Measurements from ENCODE around the gene SHROOM3. TPM values are rescaled to one million over a fixed set of nuclear protein-coding genes. Genes with fewer than 3 reads are reported as not detected.

Gene SHROOM3
- polyA plus RNA-seq, 1 donor: 28.6 TPM

DNA sequence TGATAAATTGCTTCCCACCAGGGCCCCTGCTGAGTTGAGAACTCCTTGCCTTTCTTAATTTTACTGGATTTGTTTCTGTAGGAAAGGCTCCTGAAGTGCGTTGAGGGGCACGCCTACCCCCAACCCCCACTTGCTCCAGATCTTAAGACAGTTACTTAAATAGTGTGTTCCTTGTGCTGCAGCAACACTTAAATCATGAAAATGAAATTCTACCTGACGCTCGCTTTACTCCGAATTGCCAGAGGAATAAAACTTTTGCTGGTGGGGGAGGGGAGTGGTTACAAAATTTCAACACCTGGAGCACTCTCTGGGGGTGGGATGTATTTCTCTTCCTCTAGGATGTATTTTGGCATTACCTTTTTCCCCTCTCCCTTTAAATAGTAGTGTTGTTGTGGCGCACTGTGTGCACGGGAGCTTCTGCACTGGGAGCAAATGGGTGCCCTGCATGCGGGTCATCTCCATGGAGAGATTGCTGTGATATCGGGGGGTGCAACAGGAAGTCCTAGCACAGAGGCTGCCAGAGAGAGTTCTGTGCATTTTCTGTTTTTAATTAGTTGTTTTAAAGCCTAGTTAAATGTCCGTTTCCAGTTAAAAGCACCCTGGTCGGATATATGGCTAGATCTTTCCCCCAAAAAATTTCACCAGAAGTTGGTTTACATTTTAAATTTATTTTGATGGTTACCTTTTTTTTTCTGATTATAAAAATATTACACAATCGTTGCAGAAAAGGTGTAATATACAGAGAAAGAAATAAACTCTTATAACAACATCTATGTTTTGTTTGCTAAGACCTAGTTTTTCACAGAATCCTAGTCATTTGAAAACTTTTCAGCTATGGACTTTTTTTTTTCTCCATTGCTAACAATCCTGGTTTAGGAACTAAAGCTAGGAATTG, 255.2 kb downstream of the SHROOM3 start:
- peak; percentile 64 for DNase-seq

DNA sequence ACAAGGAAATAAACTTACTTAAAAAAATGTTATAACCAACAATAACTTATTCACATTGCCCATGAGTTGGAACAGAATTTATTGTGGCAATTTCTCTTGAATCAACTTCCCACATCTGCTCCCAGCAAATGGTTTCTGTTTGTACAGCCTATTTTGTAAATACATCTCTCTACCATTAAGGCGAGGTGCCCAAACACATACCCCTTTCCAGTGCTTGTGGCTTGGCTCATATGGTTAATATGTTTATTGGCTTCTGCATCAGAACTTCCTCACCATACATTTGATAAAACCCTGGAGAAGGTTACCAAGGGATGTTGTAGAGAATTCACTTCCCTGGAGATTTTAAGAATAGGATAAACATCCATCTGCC, 255.9 kb downstream of the SHROOM3 start:
- DNase-seq: no peak

DNA sequence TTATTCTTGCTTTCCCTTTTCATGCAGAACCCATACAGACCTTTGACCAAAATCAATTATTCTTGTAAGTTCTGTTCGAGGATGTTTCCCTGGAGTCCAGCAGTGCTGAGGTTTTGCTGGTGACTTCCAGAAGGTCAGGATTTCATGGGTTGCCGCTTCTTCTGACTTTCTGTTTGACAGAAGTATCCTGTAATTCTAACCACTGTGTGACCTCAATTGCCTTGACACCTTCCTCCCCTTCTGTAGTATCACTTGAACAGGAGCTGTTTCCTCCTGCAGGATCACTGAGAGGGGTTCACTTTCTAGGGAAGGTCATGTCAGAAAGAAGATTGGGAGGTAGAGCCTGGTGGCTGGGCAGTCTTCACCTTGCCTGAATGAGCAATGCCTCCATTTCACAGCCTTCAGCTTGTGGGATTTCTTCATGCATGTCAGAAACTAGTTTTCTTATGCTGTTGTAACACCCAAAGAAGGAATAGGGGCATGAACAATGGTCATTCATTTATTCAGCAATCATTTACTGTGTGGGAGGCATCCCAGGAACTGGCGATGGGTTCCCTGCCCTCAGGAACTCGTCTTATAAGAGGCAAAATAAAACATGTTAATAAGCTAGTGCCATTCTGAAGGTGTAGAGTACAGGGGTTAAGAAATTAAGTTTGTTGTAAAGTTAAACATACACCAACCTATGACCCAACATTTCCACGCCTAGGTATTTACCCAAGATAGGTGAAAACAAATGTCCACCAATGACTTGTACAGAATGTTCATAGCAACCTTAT, 257.0 kb downstream of the SHROOM3 start:
- DNase-seq: peak; percentile 55

DNA sequence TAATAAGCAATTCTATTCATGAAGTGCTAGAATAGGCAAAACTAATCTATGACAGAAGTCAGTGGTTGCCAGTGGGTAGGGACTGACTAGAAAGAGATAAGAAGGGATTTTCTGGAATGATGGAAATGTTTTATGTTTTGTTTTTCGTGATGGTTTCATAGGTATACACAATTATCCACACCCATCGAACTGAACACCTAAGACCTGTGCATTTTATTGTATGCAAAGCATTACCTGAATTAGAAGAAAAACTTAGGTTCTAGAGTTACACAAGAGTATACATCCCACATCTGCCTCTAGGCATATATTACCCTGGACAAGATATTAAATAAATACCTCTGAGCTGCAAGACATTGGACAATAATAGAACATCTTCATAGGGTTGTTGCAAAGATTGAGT, 257.7 kb downstream of the SHROOM3 start:
- DNase-seq: no peak

DNA sequence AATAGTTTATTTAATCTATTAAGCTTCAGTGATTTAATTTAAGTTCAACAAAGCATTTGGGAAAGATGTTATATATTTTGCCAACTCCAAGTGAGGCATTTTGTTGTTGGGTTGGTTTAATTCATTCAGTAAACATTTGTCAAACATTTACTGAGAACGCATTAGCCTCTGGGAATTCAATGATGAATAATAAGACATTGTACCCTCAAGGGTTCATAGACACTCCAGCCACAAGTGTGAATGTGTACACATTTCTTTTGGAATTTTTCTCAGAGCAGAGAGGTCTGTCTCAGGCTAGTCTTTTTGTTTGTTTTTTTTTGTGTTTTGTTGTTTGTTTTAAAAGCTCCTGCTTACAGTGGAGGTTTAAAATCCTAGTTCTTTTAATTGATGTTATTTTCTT, 259.0 kb downstream of the SHROOM3 start:
- DNase-seq: no peak

DNA sequence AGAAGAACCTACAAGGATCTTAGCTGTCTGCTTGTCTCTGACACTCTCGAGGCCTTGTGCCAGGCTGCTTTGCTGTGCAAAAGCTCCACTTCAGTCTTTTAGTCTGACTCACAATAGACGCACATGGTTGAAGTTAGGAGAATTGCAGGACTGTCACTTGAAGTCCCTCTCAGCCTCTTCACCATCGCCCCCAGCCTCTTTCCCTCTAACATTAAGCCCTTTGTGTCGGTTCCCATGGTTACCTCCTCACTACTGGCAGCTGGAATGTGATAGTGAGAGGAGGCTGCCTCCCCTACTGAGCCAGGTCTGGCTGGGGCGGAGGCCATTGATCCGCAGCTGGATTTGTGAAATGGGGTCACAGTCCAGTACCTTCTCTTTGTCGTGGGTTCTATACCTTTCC, 261.1 kb downstream of the SHROOM3 start:
- no peak for DNase-seq

DNA sequence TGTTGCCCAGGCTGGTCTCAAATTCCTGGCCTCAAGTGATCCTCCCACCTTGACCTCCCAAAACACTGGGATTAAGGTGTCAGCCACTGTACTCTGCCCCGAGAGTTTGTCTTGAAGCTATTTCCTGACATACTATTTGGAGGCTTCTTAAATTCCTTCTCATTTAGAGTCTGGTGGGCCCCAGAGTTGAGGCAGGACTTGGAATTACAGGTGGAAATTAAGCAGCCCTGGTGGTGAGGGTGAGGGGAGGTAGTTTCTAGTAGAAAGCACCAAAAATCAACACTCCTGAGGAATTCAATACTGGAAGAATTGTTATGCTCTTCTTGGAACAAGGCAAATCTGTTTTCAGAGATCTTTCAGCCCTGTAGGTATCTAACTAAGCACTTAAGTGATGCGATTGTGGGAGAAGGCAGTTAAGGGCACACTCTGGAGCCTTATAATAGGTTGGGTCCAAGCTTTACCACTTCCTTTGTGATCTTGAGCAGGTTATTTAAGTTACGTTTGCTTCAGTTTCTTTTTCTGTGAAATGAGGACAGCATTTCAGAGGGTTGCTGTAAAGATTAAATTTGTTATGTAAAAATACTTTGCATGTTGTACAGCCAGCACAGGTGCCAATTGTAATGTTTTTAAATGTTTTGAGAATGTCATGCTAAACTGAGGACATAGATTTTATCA, 262.2 kb downstream of the SHROOM3 start:
- DNase-seq: no peak

DNA sequence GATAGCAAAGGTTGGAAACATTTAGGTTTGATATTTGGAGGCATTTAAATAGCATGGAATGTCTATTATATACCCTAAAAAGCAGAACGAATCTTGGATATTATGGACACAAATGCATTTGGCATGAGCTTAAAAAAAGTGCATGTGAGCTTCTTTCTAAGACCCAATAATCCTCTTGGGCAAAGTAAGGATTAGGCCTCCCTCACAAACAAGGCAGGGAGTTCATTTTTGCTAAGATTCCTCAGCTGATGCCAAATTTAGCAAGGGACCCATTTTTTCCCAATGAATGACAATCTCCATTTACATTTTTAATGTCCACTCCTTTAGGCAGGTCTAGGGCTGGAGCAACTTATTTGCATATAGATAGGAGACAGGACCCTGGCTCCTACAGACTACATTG, 263.1 kb downstream of the SHROOM3 start:
- no peak for DNase-seq

DNA sequence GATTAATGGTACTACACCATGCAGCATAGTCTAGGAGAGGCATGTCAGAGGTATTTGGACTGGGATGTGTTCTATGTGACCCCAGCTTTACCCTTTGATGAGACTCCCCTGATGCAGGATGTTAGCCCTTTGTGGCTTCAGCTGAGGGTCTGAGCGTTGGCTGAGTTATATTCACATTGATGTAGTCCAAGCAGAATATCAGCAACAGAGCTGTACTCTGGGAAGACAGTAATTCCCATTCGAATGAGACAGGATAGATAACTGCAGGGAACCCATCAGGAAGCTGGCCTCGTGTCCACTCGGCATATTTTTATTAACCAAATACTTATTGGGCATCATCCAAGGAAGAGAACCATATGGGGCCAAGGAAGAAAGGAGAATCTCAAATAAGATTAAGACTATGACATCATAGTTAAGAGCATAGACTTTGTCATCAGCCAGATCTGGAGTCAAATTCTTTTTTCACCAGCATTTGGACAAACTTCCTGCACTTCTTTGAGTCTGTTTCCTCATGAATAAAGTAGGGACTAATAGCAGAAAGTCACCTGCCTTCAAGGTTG, 264.8 kb downstream of the SHROOM3 start:
- no peak for DNase-seq

DNA sequence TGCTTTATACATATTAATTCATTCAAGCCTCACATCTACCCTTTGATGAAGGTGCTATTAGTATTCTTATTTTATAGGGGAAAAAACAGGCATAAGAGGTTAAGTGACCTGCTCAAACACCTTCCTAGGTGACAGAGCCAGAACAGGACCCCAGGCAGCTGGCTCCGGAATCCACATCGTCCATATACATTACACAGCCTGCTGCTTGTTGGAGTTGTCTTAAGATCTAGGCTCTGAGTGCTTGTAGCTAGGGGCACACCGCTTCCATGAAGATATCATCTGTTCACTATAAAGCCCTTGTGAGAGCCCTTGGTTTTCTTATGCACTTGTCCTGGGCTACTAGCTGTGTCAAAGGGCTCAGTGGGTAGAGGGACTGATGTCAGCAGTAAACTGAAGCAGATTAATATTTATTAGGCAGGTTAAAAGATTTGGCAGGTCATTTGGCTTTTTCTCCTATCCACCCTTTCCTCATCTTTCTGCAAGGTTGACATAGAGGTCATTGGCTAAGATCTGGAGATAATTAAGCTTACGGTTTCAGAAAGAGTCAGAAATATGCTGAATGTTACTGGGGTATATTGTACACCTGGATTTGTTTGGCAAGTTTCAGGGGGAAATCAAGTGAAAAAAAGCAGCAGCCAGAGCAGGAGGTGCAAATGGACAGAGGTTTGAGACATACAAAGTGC, 267.6 kb downstream of the SHROOM3 start:
- DNase-seq: no peak

DNA sequence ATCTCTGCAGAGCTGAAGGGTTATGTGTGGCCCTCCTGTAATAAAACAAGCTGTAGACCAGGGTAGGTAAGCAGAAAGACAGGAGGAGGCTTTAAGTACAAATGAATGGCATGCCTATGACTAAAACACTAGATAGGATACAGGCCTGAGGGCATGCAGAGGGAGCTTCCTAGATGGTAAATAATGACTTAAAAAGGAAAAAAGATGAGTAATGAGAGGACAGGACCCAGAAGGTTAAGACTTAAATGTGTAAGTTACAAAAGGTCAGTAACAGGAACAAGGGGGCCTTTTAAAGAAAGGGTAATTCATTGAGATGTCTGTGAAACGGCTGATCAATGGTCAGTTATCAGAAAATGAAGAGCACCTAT, 268.1 kb downstream of the SHROOM3 start:
- DNase-seq: no peak

DNA sequence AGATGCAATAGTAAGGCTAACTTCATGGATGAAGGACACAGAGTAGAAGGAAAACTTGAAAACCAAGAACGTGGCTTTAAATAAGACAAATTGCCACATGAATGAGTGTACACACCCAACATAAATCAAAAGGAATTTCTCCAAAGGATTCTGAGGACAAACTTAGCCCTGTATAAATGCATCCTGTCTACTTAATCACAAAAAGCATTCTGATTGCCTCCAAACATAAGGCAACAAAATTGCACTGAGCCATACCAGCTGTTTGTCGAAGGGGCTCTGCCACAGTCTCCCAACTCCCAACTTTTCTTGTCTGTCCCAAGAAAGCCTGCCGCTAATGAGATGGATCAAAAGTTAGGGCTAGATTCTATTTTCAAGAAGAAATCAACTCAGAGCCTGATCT, 268.6 kb downstream of the SHROOM3 start:
- DNase-seq: no peak

DNA sequence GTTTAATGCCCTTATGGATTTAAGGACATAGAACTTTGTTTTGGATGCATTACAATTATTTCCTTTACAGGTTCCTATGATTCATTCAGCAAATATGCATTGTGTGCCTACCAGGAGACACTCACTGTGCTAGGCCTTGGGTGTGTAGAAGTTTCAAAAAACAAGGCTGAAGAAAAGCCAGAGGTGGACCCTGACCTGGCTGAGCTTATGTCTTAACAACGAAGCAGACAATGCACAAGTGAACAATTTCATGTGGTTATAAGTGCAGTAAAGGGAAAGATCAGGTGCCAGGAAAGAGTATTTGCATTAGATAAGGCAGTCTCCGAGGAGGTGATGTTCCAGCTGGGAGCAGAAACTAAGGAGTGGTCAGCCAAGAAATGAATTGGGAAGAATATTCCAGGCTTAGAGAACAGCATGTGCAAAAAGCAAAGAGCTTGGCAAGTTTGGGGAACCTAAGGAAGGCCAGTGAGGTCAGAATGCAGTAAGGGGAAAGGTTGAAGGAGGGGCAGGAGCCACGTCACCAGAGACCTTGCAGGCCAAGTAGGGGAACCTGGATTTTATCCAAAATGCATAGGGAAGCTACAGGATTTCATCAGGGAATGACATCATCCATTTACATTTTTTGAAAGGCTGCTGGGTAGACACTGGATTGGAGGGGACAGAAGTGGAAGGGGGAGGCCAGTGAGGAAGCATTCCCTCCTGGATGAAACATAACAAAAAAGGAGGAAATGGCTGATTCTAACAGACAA, 269.3 kb downstream of the SHROOM3 start:
- no peak for DNase-seq

DNA sequence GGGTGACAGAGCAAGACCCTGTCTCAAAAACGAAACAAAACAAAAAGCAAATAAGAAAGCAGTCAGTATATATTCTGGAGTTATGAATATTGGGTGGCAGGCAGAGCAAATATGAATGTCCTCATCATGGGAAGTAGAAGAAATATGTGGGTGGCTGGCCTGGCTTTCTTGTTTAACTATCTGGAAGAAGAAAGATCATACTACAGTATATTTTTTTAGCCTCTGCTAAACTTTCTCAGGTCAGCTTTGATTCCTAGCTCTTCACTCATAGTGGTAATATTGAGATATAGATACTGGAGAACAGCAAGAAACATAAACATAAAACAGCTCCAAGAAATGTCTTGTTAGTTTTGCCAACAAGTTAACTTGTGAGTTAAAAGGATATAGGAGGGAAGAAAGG, 270.4 kb downstream of the SHROOM3 start:
- no peak for DNase-seq

DNA sequence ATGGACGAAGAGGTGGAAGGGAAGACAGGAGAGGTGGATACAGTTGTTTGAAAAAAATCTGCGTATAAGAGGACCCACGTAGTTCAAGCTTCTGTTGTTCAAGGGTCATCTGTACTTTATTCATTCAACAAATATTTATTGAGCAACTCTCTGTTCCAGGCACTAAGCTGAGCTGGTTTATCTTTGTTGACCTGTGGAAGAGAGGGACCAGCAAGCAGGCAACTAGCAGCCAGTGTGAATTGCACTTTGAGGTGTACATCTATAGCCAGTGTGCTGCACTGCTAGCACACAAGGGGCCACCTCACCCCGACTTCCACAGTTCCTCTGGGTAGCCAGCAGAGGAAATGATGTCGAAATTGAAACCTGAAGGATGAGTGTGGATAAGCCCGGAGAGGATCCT, 271.6 kb downstream of the SHROOM3 start:
- no peak for DNase-seq

DNA sequence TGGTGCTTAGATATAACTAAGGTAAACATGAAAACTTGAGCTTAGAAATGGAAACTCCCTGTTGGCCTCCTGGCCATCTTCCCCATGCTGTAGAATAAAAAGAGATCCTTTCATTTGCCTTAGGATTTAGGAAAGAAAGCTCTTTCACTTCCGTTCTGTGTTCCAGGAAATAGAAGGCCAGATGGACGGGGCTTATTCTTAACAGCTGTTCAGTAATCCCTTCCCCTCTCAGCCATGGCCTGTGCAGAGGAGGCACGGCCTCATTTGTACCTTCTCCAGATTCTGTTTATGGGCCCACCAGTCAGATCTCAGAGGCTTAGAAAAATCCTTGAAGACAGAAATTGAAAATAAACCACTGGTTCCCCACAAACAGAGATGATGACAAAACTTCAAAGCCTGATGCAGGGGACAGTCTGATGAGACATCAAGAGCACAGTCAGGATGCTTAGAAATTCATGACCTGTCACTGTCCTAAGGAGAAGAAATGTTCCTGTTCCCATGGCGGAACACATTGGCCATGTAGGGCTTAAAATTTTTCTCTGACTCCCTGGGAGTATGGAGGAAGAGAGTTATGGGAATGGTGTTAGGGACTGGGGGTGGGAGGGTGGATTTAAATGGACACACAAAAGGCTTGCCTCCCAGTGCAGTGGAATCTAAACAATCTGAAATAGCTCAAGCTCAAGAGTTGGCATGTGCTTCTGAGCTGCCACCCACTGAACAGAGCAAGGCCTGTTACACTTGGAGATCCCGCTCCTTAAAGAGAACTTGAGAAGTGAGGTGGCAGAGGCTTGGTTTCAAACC, 274.1 kb downstream of the SHROOM3 start:
- DNase-seq: no peak

DNA sequence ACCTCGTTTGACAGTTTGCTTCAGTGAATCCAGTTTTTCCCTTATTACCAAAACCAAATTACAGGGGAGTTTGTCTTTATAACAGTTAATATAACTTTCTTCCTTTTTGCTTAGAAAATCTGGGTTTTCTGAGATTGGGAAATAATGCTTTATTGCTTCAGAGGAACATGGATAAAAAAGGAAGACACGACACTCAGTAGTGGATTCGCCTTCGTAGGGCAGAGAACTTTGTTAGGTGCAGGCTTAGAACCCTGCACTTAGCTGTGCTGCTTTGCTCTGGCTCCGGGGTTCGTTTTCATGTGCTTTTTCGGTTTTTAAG, 274.7 kb downstream of the SHROOM3 start:
- DNase-seq: no peak

DNA sequence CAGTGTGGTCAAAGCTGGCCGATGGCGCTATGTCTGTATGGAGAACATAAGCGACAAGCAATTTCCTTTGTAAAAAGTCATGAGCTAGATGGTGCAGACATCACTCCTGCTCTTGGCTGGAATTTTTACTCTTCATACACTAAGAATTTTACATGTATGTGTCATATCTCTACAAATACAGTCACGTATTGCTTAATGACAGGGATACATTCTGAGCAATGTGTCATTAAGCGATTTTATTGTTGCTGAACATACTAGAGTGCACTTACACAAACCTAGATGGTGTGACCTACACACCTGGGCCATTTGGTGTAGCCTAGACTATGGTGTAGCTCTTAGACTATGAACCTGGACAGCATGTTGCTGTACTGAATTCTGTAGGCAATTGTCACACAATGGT, 277.5 kb downstream of the SHROOM3 start:
- no peak for DNase-seq

DNA sequence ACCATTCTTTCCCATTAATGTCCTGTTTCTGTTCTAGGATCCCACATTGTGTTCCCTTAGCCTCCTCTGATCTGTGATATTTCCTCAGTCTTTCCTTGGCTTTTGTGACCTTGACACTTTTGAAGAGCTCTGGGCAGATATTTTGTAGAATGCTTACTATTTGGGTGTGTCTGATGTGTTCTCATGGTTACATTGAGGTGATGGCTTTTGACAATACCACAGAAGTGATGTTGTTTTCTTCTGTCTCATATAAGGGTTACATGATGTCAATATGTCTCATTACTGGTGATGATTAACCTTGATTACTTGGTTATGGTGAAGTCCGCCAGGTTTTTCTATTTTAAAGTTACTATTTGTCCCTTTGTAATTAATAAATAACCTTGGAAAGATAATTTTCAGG, 279.2 kb downstream of the SHROOM3 start:
- DNase-seq: no peak

DNA sequence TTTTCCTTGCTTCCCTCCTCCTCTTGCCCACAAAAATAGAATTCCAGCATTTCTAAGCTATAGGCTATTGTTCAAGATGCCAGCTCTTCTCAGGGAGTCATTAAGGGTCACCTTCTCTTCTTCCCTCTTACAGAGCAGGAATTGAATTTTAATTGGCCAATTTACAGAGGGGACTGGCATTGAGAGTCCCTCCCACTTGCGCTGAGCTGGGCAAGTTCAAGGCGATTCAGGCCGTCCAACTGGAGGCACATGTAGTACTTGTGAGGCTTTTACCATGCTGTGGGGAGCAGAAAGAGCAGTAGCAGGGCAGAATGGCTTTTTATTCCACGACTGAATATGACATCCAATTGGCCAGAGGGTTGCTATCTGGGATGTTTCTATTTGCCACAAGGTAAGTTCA, 281.0 kb downstream of the SHROOM3 start:
- no peak for DNase-seq

DNA sequence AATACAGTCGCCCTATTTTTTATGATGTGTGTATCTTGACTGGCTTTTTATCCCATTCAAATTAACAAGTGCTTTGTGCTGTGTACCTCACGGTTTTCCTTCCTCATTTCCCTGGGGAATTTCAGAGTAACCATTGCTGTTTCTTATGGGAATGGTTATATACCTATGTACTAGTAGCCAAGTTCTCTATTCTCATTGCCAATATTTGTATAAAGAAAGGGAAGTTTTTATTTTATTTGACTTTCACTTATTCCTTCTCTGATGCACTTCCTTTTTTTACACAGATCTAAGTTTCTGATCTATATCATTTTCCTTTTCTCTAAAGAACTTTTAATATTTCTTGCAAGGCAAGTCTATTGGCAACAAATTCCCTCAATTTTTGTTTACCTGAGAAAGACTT, 281.6 kb downstream of the SHROOM3 start:
- DNase-seq: no peak
